ENCODE measurements around the gene LRRC27.
"Not testable (repeated sequence)": the region's sequence is repeated elsewhere in the genome, so short reads cannot be mapped to it uniquely, and the experiment has no call there.

LRRC27 gene

GRCh38 chr10:132376394-132376851, 44.4 kb downstream of the LRRC27 start:
- no peak for DNase-seq

- no peak for DNase-seq
These were observed 45.3 kb downstream of the LRRC27 start for GRCh38 chr10:132377326-132377725.

DNA sequence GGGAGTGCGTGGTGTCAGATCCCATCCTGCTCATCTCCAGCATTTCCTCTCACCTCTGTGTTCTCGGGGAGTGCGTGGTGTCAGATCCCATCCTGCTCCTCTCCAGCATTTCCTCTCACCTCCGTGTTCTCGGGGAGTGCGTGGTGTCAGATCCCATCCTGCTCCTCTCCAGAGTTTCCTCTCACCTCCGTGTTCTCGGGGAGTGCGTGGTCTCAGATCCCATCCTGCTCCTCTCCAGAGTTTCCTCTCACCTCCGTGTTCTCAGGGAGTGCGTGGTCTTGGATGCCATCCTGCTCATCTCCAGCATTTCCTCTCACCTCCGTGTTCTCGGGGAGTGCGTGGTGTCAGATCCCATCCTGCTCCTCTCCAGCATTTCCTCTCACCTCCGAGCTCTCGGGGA, 47.0 kb downstream of the LRRC27 start:
- DNase-seq: not testable (repeated sequence)

- not testable (repeated sequence) for DNase-seq
These were observed 49.0 kb downstream of the LRRC27 start for GRCh38 chr10:132380986-132381385.

DNA sequence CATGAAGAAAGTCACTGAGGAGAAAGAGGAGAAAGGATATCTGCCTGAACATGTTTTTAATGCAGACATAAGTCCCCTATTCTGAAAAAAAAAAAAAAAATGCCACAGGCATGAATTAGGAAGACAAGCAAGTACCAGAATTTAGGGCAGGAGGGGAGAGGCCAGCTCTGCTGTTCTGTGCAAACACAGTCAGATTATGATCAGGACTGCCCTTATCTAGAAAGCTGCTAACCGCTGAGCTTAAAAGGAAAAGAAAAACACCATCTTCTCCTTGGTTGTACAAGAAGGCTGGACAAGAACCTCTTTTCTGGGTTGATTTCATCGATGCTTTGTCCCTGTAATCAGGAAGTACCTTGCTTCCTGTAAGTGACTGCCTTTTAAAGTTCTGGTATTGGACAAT, 49.7 kb downstream of the LRRC27 start:
- DNase-seq: no peak

DNA sequence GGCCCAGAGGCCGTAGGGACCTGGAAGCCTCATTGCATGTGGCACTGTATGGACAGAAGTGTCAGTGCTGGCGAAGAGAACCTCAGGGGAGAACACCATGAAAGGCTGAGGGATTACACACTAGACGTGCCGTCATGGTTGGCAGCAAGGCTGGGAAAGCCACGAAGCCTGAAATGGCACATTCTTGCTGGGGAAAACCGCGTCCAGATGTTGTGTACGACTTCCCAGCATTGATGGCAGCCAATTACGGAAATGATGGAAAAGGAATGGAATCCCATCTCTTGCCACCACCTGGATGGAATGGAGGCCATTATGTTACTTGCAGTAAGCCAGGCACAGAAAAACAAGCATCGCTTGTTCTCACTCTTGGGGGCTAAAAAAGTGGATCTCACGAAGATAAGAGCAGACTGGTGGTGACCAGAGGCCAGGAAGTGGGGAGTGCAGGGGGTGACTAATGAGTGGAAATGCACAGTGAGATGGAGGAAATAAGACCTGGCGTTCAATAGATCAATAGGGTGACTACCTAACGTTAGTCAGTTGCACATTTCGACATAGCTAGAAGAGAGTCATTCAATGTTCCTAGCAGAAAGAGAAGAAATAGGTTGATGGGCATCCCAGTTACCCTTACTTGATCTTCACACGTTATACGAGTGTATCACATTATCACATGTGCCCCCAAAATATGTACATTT, 50.4 kb downstream of the LRRC27 start:
- no peak for DNase-seq

DNA sequence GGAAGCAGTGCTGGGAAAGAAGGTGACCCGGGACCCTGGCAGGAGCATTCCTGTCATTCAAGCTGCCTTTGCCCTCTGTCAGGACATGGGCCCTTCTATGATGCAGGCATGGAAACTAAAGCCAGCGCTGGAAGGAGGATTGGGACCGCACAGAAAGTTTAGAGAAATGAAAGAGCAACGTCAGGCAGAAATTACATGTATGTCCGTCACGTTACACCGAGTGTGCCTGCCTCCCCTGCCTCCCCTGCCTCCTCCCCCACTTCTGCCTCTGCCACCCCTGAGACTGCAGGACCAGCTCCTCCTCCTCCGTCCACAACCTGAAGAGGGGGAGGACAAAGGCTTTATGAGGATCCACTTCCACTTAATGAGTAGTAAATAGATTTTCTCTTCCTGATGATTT, 51.1 kb downstream of the LRRC27 start:
- no peak for DNase-seq

DNA sequence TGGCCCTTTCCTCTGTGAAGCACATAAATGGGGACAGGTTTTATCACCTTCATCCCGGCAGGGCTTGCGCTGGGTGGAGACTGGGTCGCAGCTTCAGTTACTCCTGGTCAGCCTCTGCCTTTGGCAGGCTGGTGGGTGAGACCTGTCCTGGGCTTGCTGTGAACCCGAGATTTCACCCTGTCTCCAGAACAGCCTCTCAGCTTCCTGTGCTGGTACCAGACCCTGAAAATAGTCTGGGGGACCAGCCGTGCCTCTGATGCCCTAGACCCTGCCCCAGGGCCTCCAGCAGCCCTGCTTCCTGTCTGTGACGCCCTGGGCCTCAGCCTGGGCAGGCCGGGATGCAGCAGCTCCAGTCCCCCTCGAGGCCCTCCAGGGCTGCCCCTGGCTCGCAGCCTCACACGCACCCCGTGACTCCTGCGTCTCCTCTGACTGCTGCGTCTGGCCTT, 51.8 kb downstream of the LRRC27 start:
- no peak for DNase-seq

DNA sequence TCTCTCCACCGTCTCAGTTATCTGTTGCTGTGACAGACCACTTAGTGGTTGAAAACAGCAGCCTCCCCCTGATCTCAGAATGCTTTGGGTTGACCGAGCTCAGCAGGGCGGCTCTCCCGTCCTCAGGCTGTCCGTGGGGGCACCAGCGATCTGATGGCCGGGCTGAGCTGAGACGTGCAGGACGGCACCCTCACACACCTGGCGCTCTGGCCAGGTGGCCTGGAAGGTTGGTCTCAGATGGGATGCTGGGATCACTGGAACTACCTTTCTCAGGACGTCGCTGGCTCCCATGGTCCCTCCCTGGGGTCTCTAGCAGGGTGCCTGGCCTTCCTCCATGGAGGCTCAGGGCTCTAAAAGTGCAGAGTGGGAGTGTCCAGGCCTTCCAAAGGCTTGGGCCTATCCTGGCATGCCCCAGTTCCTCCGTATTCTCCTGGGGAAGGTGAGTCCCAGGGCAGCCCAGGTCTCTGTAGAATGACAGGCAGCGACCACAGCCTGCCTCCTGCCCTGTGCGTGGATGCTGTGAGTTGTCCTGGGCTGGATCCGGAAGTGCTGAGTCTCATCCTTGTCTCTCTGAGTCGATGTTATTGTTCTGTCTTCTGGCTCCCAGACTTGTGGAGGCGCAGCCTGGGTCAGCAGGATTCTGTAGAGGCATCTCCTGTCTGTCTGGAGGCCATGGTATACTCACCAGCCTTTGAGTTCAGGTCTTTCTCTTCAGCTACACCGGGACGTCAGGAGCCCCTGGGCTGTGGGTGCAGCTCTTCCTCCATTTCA, 52.8 kb downstream of the LRRC27 start:
- DNase-seq: no peak

GRCh38 chr10:132385389-132385667, 53.3 kb downstream of the LRRC27 start:
- no peak for DNase-seq

GRCh38 chr10:132385721-132386418, 53.9 kb downstream of the LRRC27 start:
- DNase-seq: no peak

DNA sequence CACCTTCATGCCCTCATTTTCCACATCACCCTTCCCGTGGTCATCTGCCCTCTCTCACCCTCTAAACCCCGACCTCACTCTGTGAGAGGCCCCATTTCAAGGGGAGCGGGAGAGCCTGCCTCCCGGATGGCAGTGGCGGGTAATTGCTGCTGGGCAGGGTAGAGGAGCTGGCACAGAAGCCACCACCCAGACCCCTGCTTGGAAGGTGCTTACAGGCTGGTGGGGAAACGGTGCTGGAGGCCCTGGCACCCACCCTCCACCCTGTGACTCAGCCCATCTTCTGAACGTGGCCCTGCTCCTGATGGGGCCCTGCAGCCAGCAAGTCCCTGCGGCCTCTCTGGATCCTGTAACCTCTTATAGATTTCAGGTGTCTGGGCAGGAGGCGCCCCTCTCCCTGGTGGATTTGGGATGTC, 54.4 kb downstream of the LRRC27 start:
- no peak for DNase-seq

DNA sequence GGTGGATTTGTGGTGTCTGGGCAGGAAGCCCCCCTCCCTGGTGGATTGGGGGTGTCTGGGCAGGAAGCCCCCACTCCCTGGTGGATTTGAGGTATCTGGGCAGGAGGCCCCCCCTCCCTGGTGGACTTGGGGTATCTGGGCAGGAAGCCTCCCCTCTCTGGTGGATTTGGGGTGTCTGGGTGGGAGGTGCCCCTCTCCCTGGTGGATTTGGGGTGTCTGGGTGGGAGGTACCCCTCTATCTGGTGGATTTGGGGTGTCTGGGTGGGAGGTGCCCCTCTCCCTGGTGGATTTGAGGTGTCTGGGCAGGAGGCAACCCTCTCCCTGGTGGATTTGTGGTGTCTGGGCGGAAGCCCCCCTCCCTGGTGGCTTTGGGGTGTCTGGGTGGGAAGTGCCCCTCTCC, 54.9 kb downstream of the LRRC27 start:
- DNase-seq: not testable (repeated sequence)

GRCh38 chr10:132387764-132388210, 55.8 kb downstream of the LRRC27 start:
- peak; percentile 40 for DNase-seq

- DNase-seq: peak; percentile 14
These were observed 57.0 kb downstream of the LRRC27 start for GRCh38 chr10:132388891-132389432.

DNA sequence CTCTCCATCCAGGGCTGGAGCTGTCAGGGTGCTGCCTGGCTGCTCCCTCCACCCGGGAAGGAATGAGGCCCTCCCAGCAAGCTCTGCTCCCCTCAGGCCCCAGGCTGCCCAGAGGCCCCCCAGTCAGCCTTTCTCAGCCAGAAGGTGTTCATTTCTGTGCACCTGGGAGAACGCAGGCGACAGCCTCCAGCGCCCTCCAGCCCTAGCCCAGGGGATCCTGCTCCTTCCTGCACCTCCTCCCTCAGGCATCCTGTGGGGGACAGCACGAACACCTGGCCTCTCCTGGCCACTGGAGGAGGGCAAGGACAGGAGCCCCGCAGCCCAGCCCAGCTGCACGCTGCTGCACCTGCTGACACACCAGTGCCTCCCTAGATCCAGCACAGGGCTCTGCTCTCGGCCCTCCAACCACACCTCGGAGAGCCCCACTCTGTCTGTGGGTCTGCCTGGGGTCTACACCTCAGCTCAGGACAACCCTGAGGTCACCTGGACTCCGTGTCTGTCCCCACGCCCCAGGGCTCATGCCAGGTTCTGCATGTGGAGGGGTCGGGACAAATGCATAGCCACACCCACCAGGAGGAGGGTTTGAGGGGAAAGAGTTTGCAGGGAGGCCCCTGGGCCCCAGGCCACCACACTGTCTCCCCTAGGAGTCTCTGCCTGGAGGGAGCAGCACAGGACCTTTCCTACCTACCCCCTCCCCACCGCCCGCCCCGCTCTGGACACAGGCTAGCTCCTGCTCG, 57.6 kb downstream of the LRRC27 start:
- DNase-seq: no peak

DNA sequence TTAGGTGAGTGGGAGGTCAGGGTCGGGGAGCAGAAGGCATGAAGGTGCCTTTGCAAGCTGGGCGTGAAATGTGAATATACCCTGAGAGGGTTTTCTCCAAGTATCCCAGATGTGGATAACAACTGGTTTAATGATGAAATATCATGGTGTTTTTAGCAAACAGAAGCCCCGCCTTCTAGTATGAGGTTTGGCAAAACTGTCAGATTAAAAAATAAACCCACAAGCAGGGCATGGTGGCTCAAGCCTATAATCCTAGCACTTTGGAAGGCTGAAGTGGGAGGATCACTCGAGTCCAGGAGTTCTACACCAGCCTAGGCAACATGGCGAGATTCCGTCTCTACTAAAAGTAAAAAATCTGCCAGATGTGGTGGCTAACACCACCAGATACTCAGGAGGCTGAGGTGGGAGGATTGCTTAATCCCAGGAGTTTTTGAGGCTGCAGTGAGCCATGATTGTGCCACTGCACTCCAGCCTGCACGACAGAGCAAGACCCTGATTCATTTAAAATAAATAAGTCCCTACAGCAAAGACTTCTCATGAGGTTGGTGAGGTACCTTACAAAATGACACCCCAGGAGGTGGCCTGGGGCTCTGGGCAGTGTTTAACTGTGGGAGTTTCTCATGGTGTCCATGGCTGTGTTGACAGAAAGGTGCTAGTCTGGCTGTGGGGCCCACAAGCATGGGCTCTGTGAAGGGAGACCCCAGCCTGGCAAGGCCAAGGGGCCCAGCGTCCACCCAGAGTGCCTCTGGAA, 58.4 kb downstream of the LRRC27 start:
- no peak for DNase-seq

GRCh38 chr10:132390921-132391675, 59.1 kb downstream of the LRRC27 start:
- DNase-seq: no peak

GRCh38 chr10:132391676-132392020, 59.7 kb downstream of the LRRC27 start:
- no peak for DNase-seq

- DNase-seq: no peak
These were observed 60.3 kb downstream of the LRRC27 start for GRCh38 chr10:132392184-132392800.

Measured in midbrain (tissue), 1 donor.